WTC11 (cell line): ENCODE data around the gene SLC30A5. TPM values are rescaled to one million over a fixed set of nuclear protein-coding genes. Genes with fewer than 3 reads are reported as not detected.

Experiments
- ATAC-seq: fragments of 200-7000 bp; cut with Tn5 transposase; 2 replicates; pipeline ENCODE4 v1.10.0; 2021; ENCODE audit warnings: mild to moderate bottlenecking, moderate library complexity
- CTCF ChIA-PET: fragments of 300-600 bp; sonication (Branson Sonifier 250); formaldehyde crosslinking; loops from one replicate; lab custom pipeline; 2021; ENCODE audit warnings: antibody characterized with exemption; lab: Charles Lee
- POLR2A ChIA-PET: fragments of 350-600 bp; sonication (Branson Sonifier 250); formaldehyde crosslinking; loops from one replicate; lab custom pipeline; 2021; ENCODE audit warnings: antibody characterized with exemption; lab: Charles Lee
- DNase-seq: peaks from one replicate; pipeline ENCODE4 v3.0.0; 2021; ENCODE audit warnings: low spot score
- H3K27ac Mint-ChIP-seq: 2 replicates; pipeline ENCODE4 v1.8.0; 2021; ENCODE audit warnings: mixed read lengths
- H3K27me3 Mint-ChIP-seq: 2 replicates; pipeline ENCODE4 v1.8.0; 2021; ENCODE audit warnings: low read depth, mild to moderate bottlenecking, moderate library complexity, mixed read lengths
- H3K36me3 Mint-ChIP-seq: 2 replicates; pipeline ENCODE4 v1.8.0; 2021; ENCODE audit warnings: mixed read lengths
- H3K4me1 Mint-ChIP-seq: 2 replicates; pipeline ENCODE4 v1.8.0; 2022; ENCODE audit warnings: mixed read lengths
- H3K4me3 Mint-ChIP-seq: 2 replicates; pipeline ENCODE4 v1.8.0; 2021; ENCODE audit warnings: mild to moderate bottlenecking, moderate library complexity, mixed read lengths
- H3K9me3 Mint-ChIP-seq: 2 replicates; pipeline ENCODE4 v1.8.0; 2021; ENCODE audit warnings: mixed read lengths
- ATF1 ChIP-seq: sonication (generic); formaldehyde crosslinking; IDR thresholded peaks from 2 replicates; pipeline ENCODE4 v1.8.1; 2023; ENCODE audit warnings: mild to moderate bottlenecking, moderate library complexity, missing genetic modification reagents
- CBFB ChIP-seq: sonication (generic); formaldehyde crosslinking; IDR thresholded peaks from 2 replicates; pipeline ENCODE4 v1.8.1; 2022; ENCODE audit warnings: mild to moderate bottlenecking, low read depth, missing genetic modification reagents
- ESRRA ChIP-seq: sonication (generic); formaldehyde crosslinking; IDR thresholded peaks from 2 replicates; pipeline ENCODE4 v1.8.1; 2022; ENCODE audit warnings: mild to moderate bottlenecking, missing genetic modification reagents, borderline replicate concordance
- ETV6 ChIP-seq: sonication (generic); formaldehyde crosslinking; IDR thresholded peaks from 2 replicates; pipeline ENCODE4 v1.8.1; 2022; ENCODE audit warnings: mild to moderate bottlenecking, missing genetic modification reagents
- GTF2I ChIP-seq: fragments of 250-450 bp; sonication (Bioruptor Pico); conservative IDR thresholded peaks from 2 replicates; pipeline ENCODE4 v1.4.0; 2021; ENCODE audit warnings: mild to moderate bottlenecking
- JUN ChIP-seq: sonication (generic); formaldehyde crosslinking; IDR thresholded peaks from 2 replicates; pipeline ENCODE4 v1.8.0; 2023; ENCODE audit warnings: mild to moderate bottlenecking, missing genetic modification reagents
- NFYB ChIP-seq: sonication (generic); formaldehyde crosslinking; conservative IDR thresholded peaks from 2 replicates; pipeline ENCODE4 v1.8.0; 2022; ENCODE audit warnings: low read depth, missing genetic modification reagents
- SP1 ChIP-seq: sonication (generic); formaldehyde crosslinking; conservative IDR thresholded peaks from 2 replicates; pipeline ENCODE4 v1.8.1; 2022; ENCODE audit warnings: missing genetic modification reagents
- TCF7 ChIP-seq: sonication (generic); formaldehyde crosslinking; IDR thresholded peaks from 2 replicates; pipeline ENCODE4 v1.8.0; 2022; ENCODE audit warnings: mild to moderate bottlenecking, low read depth, missing genetic modification reagents, moderate library complexity
- ZNF121 ChIP-seq: sonication (generic); formaldehyde crosslinking; IDR thresholded peaks from 2 replicates; pipeline ENCODE4 v1.8.0; 2023; ENCODE audit warnings: missing genetic modification reagents
- ZNF219 ChIP-seq: sonication (generic); formaldehyde crosslinking; IDR thresholded peaks from 2 replicates; pipeline ENCODE4 v1.8.0; 2023; ENCODE audit warnings: missing genetic modification reagents, mild to moderate bottlenecking, borderline replicate concordance
- ZNF263 ChIP-seq: sonication (generic); formaldehyde crosslinking; IDR thresholded peaks from 2 replicates; pipeline ENCODE4 v1.8.1; 2022; ENCODE audit warnings: low read depth, mild to moderate bottlenecking, moderate library complexity, missing genetic modification reagents
- ZNF317 ChIP-seq: sonication (generic); formaldehyde crosslinking; IDR thresholded peaks from 2 replicates; pipeline ENCODE4 v1.8.1; 2023; ENCODE audit warnings: low read depth, mild to moderate bottlenecking, moderate library complexity, missing genetic modification reagents, borderline replicate concordance
- ZNF671 ChIP-seq: fragments of 250-450 bp; sonication (Bioruptor Pico); IDR thresholded peaks from 2 replicates; pipeline ENCODE4 v1.8.0; 2021; ENCODE audit warnings: mild to moderate bottlenecking
- total RNA-seq: library from RNA; stranded (reverse); gene quantifications from 3 replicates; pipeline ENCODE4 v1.2.3, GENCODE V29; 2021
- TF ChIP-seq, protein P1 (sequence below): sonication (generic); formaldehyde crosslinking; IDR thresholded peaks from 2 replicates; pipeline ENCODE4 v1.8.1; 2023; ENCODE audit warnings: mild to moderate bottlenecking, missing genetic modification reagents
- TF ChIP-seq, protein P2 (sequence below): fragments of 250-450 bp; sonication (Bioruptor Pico); IDR thresholded peaks from 2 replicates; pipeline ENCODE4 v1.9.0; 2021; ENCODE audit warnings: mild to moderate bottlenecking, borderline replicate concordance
- TF ChIP-seq, protein P3 (sequence below): fragments of 250-450 bp; sonication (Bioruptor Pico); IDR thresholded peaks from 2 replicates; pipeline ENCODE4 v1.9.0; 2021; ENCODE audit warnings: moderate library complexity, mild to moderate bottlenecking, inconsistent platforms, borderline replicate concordance
- TF ChIP-seq, protein P4 (sequence below): sonication (generic); formaldehyde crosslinking; IDR thresholded peaks from 2 replicates; pipeline ENCODE4 v1.8.0; 2022; ENCODE audit warnings: mild to moderate bottlenecking, missing genetic modification reagents
- TF ChIP-seq, protein P5 (sequence below): sonication (generic); formaldehyde crosslinking; IDR thresholded peaks from 2 replicates; pipeline ENCODE4 v1.8.0; 2023; ENCODE audit warnings: missing genetic modification reagents
- TF ChIP-seq, protein P6 (sequence below): sonication (generic); formaldehyde crosslinking; IDR thresholded peaks from 2 replicates; pipeline ENCODE4 v1.8.0; 2022; ENCODE audit warnings: mild to moderate bottlenecking, missing genetic modification reagents
- TF ChIP-seq, protein P7 (sequence below): sonication (generic); formaldehyde crosslinking; IDR thresholded peaks from 2 replicates; pipeline ENCODE4 v1.8.0; 2022; ENCODE audit warnings: missing genetic modification reagents

SLC30A5 gene
- total RNA-seq, 1 experiment from 2014 or later = 34.1 TPM

DNA sequence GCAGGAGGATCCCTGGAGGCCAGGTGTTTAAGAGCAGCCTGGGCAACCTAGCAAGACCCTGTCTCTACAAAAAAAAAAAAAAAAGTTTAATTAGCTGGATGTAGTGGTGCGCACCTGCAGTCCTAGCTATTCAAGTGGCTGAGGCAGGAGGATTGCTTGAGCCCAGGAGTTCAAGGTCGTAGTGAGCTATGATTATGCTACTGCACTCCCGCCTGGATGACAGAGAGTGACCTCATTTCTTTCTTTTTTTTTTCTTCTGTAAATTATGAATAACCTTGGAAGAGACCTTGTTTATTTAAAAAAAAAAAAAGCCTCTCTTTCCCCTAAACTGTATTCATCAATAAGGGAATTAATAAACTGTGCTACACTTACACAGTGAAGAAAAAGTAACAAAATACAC, 43.6 kb upstream of the SLC30A5 start (continued):
- TF ChIP-seq, protein P1, sequence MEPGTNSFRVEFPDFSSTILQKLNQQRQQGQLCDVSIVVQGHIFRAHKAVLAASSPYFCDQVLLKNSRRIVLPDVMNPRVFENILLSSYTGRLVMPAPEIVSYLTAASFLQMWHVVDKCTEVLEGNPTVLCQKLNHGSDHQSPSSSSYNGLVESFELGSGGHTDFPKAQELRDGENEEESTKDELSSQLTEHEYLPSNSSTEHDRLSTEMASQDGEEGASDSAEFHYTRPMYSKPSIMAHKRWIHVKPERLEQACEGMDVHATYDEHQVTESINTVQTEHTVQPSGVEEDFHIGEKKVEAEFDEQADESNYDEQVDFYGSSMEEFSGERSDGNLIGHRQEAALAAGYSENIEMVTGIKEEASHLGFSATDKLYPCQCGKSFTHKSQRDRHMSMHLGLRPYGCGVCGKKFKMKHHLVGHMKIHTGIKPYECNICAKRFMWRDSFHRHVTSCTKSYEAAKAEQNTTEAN (CRISPR knock-in tag) = no peak
- TF ChIP-seq NFYB (CRISPR knock-in tag) = no peak

DNA sequence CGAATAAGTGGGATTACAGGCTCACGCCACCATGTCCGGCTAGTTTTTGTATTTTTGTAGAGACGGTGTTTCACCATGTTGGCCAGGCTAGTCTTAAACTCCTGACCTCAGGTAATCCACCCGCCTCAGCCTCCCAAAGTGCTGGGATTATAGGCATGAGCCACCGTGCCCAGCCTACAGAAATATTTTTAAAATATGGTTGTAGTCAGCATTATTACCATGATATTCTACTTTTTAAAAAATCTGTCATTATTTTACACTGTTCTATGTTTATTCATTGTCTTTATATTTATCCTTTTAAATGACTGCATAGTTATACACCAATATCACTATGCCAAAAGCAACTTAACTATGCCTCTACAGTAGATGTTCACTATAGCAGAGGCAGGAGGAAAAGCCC, 41.6 kb upstream of the SLC30A5 start:
- no peak for DNase-seq
- ATAC-seq = no peak
- CTCF ChIA-PET = no interaction called here
- H3K4me1 Mint-ChIP-seq = no peaks in the 10 kb centered on the region
- no peak overlapping the region for H3K27ac Mint-ChIP-seq
- TF ChIP-seq NFYB (CRISPR knock-in tag) (no peak), ATF1 (CRISPR knock-in tag) (no peak), ETV6 (CRISPR knock-in tag) (no peak), ZNF121 (CRISPR knock-in tag) (no peak), TCF7 (CRISPR knock-in tag) (no peak), JUN (CRISPR knock-in tag) (no peak), ZNF671 (CRISPR knock-in tag) (no peak), SP1 (CRISPR knock-in tag) (no peak), GTF2I (no peak), ESRRA (CRISPR knock-in tag) (no peak), ZNF219 (CRISPR knock-in tag) (no peak), ZNF263 (CRISPR knock-in tag) (no peak), ZNF317 (CRISPR knock-in tag) (no peak), CBFB (CRISPR knock-in tag) (no peak)
- TF ChIP-seq, protein P2, sequence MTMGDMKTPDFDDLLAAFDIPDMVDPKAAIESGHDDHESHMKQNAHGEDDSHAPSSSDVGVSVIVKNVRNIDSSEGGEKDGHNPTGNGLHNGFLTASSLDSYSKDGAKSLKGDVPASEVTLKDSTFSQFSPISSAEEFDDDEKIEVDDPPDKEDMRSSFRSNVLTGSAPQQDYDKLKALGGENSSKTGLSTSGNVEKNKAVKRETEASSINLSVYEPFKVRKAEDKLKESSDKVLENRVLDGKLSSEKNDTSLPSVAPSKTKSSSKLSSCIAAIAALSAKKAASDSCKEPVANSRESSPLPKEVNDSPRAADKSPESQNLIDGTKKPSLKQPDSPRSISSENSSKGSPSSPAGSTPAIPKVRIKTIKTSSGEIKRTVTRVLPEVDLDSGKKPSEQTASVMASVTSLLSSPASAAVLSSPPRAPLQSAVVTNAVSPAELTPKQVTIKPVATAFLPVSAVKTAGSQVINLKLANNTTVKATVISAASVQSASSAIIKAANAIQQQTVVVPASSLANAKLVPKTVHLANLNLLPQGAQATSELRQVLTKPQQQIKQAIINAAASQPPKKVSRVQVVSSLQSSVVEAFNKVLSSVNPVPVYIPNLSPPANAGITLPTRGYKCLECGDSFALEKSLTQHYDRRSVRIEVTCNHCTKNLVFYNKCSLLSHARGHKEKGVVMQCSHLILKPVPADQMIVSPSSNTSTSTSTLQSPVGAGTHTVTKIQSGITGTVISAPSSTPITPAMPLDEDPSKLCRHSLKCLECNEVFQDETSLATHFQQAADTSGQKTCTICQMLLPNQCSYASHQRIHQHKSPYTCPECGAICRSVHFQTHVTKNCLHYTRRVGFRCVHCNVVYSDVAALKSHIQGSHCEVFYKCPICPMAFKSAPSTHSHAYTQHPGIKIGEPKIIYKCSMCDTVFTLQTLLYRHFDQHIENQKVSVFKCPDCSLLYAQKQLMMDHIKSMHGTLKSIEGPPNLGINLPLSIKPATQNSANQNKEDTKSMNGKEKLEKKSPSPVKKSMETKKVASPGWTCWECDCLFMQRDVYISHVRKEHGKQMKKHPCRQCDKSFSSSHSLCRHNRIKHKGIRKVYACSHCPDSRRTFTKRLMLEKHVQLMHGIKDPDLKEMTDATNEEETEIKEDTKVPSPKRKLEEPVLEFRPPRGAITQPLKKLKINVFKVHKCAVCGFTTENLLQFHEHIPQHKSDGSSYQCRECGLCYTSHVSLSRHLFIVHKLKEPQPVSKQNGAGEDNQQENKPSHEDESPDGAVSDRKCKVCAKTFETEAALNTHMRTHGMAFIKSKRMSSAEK = no peak
- TF ChIP-seq, protein P3, sequence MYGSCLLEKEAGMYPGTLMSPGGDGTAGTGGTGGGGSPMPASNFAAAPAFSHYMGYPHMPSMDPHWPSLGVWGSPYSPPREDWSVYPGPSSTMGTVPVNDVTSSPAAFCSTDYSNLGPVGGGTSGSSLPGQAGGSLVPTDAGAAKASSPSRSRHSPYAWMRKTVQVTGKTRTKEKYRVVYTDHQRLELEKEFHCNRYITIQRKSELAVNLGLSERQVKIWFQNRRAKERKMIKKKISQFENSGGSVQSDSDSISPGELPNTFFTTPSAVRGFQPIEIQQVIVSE = no peak
- TF ChIP-seq, protein P4, sequence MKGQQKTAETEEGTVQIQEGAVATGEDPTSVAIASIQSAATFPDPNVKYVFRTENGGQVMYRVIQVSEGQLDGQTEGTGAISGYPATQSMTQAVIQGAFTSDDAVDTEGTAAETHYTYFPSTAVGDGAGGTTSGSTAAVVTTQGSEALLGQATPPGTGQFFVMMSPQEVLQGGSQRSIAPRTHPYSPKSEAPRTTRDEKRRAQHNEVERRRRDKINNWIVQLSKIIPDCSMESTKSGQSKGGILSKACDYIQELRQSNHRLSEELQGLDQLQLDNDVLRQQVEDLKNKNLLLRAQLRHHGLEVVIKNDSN = no peak
- TF ChIP-seq, protein P5, sequence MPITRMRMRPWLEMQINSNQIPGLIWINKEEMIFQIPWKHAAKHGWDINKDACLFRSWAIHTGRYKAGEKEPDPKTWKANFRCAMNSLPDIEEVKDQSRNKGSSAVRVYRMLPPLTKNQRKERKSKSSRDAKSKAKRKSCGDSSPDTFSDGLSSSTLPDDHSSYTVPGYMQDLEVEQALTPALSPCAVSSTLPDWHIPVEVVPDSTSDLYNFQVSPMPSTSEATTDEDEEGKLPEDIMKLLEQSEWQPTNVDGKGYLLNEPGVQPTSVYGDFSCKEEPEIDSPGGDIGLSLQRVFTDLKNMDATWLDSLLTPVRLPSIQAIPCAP (CRISPR knock-in tag) = no peak
- TF ChIP-seq, protein P6, sequence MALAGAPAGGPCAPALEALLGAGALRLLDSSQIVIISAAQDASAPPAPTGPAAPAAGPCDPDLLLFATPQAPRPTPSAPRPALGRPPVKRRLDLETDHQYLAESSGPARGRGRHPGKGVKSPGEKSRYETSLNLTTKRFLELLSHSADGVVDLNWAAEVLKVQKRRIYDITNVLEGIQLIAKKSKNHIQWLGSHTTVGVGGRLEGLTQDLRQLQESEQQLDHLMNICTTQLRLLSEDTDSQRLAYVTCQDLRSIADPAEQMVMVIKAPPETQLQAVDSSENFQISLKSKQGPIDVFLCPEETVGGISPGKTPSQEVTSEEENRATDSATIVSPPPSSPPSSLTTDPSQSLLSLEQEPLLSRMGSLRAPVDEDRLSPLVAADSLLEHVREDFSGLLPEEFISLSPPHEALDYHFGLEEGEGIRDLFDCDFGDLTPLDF = no peak
- TF ChIP-seq, protein P7, sequence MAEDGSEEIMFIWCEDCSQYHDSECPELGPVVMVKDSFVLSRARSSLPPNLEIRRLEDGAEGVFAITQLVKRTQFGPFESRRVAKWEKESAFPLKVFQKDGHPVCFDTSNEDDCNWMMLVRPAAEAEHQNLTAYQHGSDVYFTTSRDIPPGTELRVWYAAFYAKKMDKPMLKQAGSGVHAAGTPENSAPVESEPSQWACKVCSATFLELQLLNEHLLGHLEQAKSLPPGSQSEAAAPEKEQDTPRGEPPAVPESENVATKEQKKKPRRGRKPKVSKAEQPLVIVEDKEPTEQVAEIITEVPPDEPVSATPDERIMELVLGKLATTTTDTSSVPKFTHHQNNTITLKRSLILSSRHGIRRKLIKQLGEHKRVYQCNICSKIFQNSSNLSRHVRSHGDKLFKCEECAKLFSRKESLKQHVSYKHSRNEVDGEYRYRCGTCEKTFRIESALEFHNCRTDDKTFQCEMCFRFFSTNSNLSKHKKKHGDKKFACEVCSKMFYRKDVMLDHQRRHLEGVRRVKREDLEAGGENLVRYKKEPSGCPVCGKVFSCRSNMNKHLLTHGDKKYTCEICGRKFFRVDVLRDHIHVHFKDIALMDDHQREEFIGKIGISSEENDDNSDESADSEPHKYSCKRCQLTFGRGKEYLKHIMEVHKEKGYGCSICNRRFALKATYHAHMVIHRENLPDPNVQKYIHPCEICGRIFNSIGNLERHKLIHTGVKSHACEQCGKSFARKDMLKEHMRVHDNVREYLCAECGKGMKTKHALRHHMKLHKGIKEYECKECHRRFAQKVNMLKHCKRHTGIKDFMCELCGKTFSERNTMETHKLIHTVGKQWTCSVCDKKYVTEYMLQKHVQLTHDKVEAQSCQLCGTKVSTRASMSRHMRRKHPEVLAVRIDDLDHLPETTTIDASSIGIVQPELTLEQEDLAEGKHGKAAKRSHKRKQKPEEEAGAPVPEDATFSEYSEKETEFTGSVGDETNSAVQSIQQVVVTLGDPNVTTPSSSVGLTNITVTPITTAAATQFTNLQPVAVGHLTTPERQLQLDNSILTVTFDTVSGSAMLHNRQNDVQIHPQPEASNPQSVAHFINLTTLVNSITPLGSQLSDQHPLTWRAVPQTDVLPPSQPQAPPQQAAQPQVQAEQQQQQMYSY (CRISPR knock-in tag) = no peak
- H3K9me3 Mint-ChIP-seq = peaks cover 4% of the 10 kb centered on the region; the same call in 1 of the 2 replicates
- POLR2A ChIA-PET = no interaction called here
- no peaks in the 10 kb centered on the region for H3K27me3 Mint-ChIP-seq
- H3K36me3 Mint-ChIP-seq = no peaks in the 10 kb centered on the region
- H3K4me3 Mint-ChIP-seq = no peak overlapping the region
